Measurements from ENCODE around the gene GIPR.
"Not testable (repeated sequence)": the region's sequence is repeated elsewhere in the genome, so short reads cannot be mapped to it uniquely, and the experiment has no call there.

Gene GIPR

GRCh38 chr19:45676851-45677263 lies 8.8 kb downstream of the GIPR start:
- DNase-seq (ENCODE audit: low spot score) = peak; percentile 60
- in situ Hi-C loops (cut with MboI; ENCODE audit: low sequenced_read_pairs, unreplicated experiment) = no loop called here
- TF ChIP-seq CTCF (IDR thresholded peaks at IDR 0.05; ENCODE audit: borderline replicate concordance, control extremely low read depth, extremely low read depth, insufficient read depth, missing control alignments) = no peak

GRCh38 chr19:45677351-45678230 lies 9.6 kb downstream of the GIPR start:
- in situ Hi-C loops (cut with MboI; ENCODE audit: low sequenced_read_pairs, unreplicated experiment) = no loop called here
- no peak for TF ChIP-seq CTCF (IDR thresholded peaks at IDR 0.05; ENCODE audit: borderline replicate concordance, control extremely low read depth, extremely low read depth, insufficient read depth, missing control alignments)
- DNase-seq (ENCODE audit: low spot score) = peak; percentile 93

- in situ Hi-C loops (cut with MboI; ENCODE audit: low sequenced_read_pairs, unreplicated experiment) = no loop called here
- peak; percentile 89 for DNase-seq (ENCODE audit: low spot score)
- peak; percentile 95 for TF ChIP-seq CTCF (IDR thresholded peaks at IDR 0.05; ENCODE audit: borderline replicate concordance, control extremely low read depth, extremely low read depth, insufficient read depth, missing control alignments)
These were observed 13.5 kb downstream of the GIPR start for GRCh38 chr19:45681391-45682015.

GRCh38 chr19:45682117-45682516 lies 14.1 kb downstream of the GIPR start:
- no peak for DNase-seq (ENCODE audit: low spot score)
- TF ChIP-seq CTCF (IDR thresholded peaks at IDR 0.05; ENCODE audit: borderline replicate concordance, control extremely low read depth, extremely low read depth, insufficient read depth, missing control alignments) = no peak
- in situ Hi-C loops (cut with MboI; ENCODE audit: low sequenced_read_pairs, unreplicated experiment) = no loop called here

DNA sequence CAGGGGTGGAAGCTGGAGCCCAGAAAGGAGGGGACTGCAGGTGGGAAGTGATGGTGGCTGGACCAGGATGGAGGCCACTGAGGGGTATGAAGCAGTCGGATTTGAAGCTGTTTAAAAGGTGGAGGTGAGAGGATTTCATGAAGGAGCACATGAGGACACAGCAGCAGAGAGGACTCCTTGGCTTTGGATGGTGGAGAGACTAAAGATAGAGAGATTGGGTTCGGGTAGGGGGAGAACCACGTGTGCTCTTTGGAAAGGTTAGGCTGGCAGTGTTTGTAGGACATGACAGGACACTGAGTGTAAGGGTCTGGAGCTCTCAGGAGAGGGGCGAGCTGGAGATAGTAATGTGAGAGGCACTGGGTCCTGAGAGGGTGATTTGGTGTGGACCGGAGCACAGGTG lies 14.9 kb downstream of the GIPR start:
- in situ Hi-C loops (cut with MboI; ENCODE audit: low sequenced_read_pairs, unreplicated experiment) = no loop called here
- no peak for TF ChIP-seq CTCF (IDR thresholded peaks at IDR 0.05; ENCODE audit: borderline replicate concordance, control extremely low read depth, extremely low read depth, insufficient read depth, missing control alignments)
- DNase-seq (ENCODE audit: low spot score) = no peak

GRCh38 chr19:45685045-45685444 lies 17.0 kb downstream of the GIPR start:
- DNase-seq (ENCODE audit: low spot score); in situ Hi-C loops (cut with MboI; ENCODE audit: low sequenced_read_pairs, unreplicated experiment): not testable (repeated sequence)

DNA sequence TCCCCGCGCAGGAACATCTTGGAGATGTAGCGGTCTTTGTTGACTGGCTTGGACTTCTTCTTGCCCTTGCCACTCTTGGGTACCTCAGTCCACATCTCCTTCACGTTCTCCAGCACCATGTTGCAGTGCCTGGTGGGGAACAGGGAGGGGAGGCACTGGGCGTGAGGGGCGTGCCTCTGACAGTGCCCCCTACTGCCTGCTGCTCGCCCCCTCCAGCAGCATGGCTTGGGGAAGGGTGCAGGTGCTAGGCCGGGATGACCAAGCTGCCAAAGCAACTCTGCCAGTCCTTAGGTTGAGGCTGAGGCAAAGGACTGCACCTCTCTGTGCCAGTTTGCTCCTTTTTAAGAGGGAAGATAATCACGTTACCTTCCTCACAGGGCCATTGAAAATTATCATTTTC lies 19.6 kb downstream of the GIPR start:
- TF ChIP-seq CTCF (IDR thresholded peaks at IDR 0.05; ENCODE audit: borderline replicate concordance, control extremely low read depth, extremely low read depth, insufficient read depth, missing control alignments) = no peak
- in situ Hi-C loops (cut with MboI; ENCODE audit: low sequenced_read_pairs, unreplicated experiment) = no loop called here
- DNase-seq (ENCODE audit: low spot score) = no peak

All from GM13976 (cell line).